Activated T-cell treated with anti-CD3 and anti-CD28 coated beads, Interleukin-2, amount 50 U/mL, for 24 hours (primary cell): ENCODE results near the gene CALN1.
"Not testable (repeated sequence)": the region's sequence is repeated elsewhere in the genome, so short reads cannot be mapped to it uniquely, and the experiment has no call there.

Experiments used
- DNase-seq: peaks from one replicate; pipeline ENCODE4 v3.0.0-alpha.2; 2020
- H3K27ac Mint-ChIP-seq: 2 replicates; pipeline ENCODE4 v1.8.0; 2020; ENCODE audit warnings: mild to moderate bottlenecking, mixed read lengths
- H3K27me3 Mint-ChIP-seq: 2 replicates; pipeline ENCODE4 v1.8.0; 2020; ENCODE audit warnings: mixed read lengths
- H3K36me3 Mint-ChIP-seq: 2 replicates; pipeline ENCODE4 v1.8.0; 2020; ENCODE audit warnings: low read depth, mixed read lengths
- H3K4me1 Mint-ChIP-seq: 2 replicates; pipeline ENCODE4 v1.8.0; 2020; ENCODE audit warnings: low read depth, mixed read lengths
- H3K4me3 Mint-ChIP-seq: 2 replicates; pipeline ENCODE4 v1.8.0; 2020; ENCODE audit warnings: mild to moderate bottlenecking, moderate library complexity, mixed read lengths
- H3K9me3 Mint-ChIP-seq: 2 replicates; pipeline ENCODE4 v1.8.0; 2020; ENCODE audit warnings: mixed read lengths

The CALN1 gene

DNA sequence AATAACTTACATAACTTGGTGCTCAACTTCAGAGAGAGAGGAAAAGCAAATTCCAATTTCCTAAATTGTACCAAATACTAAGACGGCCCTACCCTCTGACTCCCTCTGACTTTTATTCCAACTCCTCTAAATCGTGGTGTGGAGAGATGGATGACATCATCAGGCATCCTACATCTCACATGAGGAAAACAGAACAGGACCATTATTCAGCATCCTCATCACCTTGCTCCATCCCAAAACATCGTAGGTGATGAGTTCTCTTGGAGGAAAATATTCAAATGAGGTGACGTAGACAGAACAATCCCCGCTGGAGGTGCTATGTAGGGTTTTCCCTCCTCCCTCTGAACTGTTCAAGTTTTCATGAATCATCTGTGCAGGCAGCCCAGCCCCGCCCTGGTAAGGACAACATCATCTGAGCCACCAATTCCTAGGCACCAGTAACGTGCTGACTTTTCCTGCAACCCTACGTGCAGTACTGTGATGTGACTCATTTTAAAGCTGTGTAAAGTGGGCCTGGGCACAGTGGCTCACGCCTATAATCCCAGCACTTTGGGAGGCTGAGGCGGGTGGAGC lies 167.2 kb downstream of the CALN1 start:
- Mint-ChIP-seq H3K27ac (no peak overlapping the region), H3K36me3 (no peaks in the 10 kb centered on the region), H3K4me3 (no peak overlapping the region), H3K27me3 (no peaks in the 10 kb centered on the region), H3K9me3 (peaks cover 13% of the 10 kb centered on the region), H3K4me1 (no peaks in the 10 kb centered on the region)
- DNase-seq: no peak

DNA sequence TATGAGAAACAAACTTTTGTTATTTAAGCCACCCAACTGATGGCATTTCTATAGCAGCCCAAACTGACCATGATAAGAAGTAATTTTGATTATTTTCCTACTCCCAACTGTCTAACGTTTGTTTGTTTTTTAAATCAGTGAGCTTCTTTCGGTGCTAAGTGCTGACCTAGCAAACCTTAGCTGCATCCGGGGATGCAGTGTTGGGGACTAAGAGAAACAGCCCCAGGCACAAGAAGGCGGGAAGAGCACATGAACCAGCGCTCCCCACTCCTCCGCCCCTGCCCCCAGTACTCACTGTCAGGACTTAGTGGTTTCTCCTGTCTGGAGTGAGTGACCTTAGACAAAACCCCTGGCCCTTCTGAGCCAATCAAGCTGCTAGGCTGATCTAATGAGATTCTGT lies 168.8 kb downstream of the CALN1 start:
- H3K4me1 Mint-ChIP-seq: no peaks in the 10 kb centered on the region
- peaks cover 3% of the 10 kb centered on the region for H3K9me3 Mint-ChIP-seq
- H3K36me3 Mint-ChIP-seq: no peaks in the 10 kb centered on the region
- DNase-seq: no peak
- no peak overlapping the region for H3K4me3 Mint-ChIP-seq
- no peaks in the 10 kb centered on the region for H3K27me3 Mint-ChIP-seq
- no peak overlapping the region for H3K27ac Mint-ChIP-seq

GRCh38 chr7:72235351-72235750 lies 176.8 kb downstream of the CALN1 start:
- Mint-ChIP-seq H3K4me1 (no peaks in the 10 kb centered on the region), H3K27me3 (no peaks in the 10 kb centered on the region), H3K9me3 (peaks cover 8% of the 10 kb centered on the region), H3K36me3 (no peaks in the 10 kb centered on the region), H3K27ac (no peak overlapping the region), H3K4me3 (no peak overlapping the region)
- no peak for DNase-seq

- H3K27ac Mint-ChIP-seq: no peak overlapping the region
These were observed 178.1 kb downstream of the CALN1 start for GRCh38 chr7:72234086-72234485.

GRCh38 chr7:72230281-72230680 lies 181.9 kb downstream of the CALN1 start:
- Mint-ChIP-seq H3K4me3 (no peak overlapping the region), H3K36me3 (no peaks in the 10 kb centered on the region), H3K27me3 (no peaks in the 10 kb centered on the region), H3K9me3 (peaks cover 14% of the 10 kb centered on the region), H3K4me1 (no peaks in the 10 kb centered on the region), H3K27ac (no peak overlapping the region)
- DNase-seq: no peak

More at GRCh38 chr7:72234086-72234485, 178.1 kb downstream of the CALN1 start:
- no peak for DNase-seq
- H3K4me3 Mint-ChIP-seq: no peak overlapping the region
- no peaks in the 10 kb centered on the region for H3K4me1 Mint-ChIP-seq
- H3K36me3 Mint-ChIP-seq: no peaks in the 10 kb centered on the region
- peaks cover 13% of the 10 kb centered on the region for H3K9me3 Mint-ChIP-seq
- no peaks in the 10 kb centered on the region for H3K27me3 Mint-ChIP-seq

DNA sequence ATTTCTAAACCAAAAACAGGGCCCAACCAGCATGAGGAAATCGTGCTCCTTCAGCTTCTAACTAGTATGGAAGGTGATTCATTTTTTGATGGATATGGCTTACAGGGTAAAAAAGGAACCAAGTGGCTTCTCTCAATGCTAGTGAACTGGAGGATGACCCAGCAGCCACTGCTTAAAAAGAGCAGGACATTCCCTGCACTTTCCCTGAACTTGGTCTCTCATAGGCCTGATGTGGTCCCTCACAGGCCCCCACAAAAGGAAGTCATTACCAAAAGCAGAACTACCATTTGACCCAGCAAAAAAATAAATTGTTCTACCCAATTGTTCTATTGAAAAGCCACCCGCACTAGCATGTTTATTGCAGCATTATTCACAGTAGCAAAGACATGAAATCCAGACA lies 188.8 kb downstream of the CALN1 start:
- H3K27ac Mint-ChIP-seq: no peak overlapping the region
- DNase-seq: no peak
- H3K27me3 Mint-ChIP-seq: no peaks in the 10 kb centered on the region
- H3K36me3 Mint-ChIP-seq: no peaks in the 10 kb centered on the region
- no peak overlapping the region for H3K4me3 Mint-ChIP-seq
- H3K4me1 Mint-ChIP-seq: no peaks in the 10 kb centered on the region
- peaks cover 12% of the 10 kb centered on the region for H3K9me3 Mint-ChIP-seq

DNA sequence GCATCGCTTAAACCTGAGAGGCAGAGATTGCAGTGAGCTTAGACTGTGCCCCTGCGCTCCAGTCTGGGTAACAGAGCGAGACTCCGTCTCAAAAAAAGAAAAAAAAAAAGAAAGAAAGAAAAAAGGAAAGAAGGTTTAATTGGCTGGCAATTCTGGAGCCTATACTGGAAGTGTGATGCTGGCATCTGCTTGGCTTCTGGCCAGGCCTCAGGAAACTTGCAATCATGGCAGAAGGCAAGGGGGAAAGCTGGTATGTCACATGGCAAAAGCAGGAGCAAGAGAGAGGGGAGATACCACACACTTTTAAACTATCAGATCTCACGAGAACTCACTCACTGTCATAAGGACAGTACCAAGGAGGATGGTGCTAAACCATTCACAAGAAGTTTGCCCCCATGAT lies 190.0 kb downstream of the CALN1 start:
- Mint-ChIP-seq H3K36me3 (no peaks in the 10 kb centered on the region), H3K27me3 (no peaks in the 10 kb centered on the region), H3K4me3 (no peak overlapping the region), H3K9me3 (peaks cover 12% of the 10 kb centered on the region), H3K27ac (no peak overlapping the region), H3K4me1 (no peaks in the 10 kb centered on the region)
- DNase-seq: no peak

DNA sequence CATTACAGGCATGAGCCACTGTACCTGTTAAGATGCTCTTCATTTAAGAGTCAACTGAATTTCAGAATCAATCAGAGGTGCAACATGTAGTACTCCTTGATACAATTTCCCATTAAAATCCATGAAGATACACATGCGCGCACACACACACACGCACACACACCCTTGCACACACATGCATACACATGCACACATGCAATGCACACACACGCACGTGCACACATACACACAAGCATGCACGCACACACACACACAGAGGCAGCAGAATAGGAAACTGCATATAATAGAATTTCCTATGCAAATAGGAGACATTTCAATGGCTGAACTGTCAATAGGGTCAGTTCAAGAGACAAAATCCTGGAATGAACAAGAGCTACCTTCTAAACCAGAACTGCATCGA lies 192.6 kb downstream of the CALN1 start:
- Mint-ChIP-seq H3K4me1 (no peaks in the 10 kb centered on the region), H3K4me3 (no peak overlapping the region), H3K27ac (no peak overlapping the region), H3K36me3 (no peaks in the 10 kb centered on the region), H3K9me3 (peaks cover 10% of the 10 kb centered on the region), H3K27me3 (no peaks in the 10 kb centered on the region)
- no peak for DNase-seq

- Mint-ChIP-seq H3K36me3 (no peaks in the 10 kb centered on the region), H3K27ac (no peak overlapping the region), H3K9me3 (peaks cover 6% of the 10 kb centered on the region), H3K27me3 (no peaks in the 10 kb centered on the region), H3K4me1 (no peaks in the 10 kb centered on the region), H3K4me3 (no peak overlapping the region)
- no peak for DNase-seq
These were observed 195.0 kb downstream of the CALN1 start for GRCh38 chr7:72217151-72217550.

DNA sequence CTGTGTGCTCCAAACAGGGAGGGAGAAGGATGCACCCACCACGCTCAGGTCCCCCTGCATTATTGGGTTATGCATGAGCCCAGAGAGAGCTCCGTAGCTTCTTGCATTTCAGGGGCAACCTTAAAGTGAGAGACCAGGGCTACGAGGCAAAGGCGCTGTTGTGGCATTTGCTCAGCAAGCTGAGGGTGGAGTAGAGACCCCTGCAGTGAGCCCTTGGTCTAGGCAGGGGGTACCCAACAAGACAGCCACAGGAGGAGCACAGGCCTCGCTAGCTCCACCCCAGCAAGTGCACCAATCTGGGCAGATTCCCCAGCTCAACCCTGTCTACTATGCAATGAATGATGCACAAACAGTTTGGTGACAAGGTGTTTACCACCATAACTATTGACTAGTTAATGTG lies 198.4 kb downstream of the CALN1 start:
- no peak overlapping the region for H3K27ac Mint-ChIP-seq
- no peak overlapping the region for H3K4me3 Mint-ChIP-seq
- DNase-seq: no peak
- no peaks in the 10 kb centered on the region for H3K4me1 Mint-ChIP-seq
- no peaks in the 10 kb centered on the region for H3K27me3 Mint-ChIP-seq
- peaks cover 4% of the 10 kb centered on the region for H3K9me3 Mint-ChIP-seq
- H3K36me3 Mint-ChIP-seq: no peaks in the 10 kb centered on the region

- DNase-seq: no peak
- Mint-ChIP-seq H3K27ac (no peak overlapping the region), H3K27me3 (no peaks in the 10 kb centered on the region), H3K36me3 (no peaks in the 10 kb centered on the region), H3K4me1 (no peaks in the 10 kb centered on the region), H3K4me3 (no peak overlapping the region), H3K9me3 (peaks cover 4% of the 10 kb centered on the region)
These were observed 199.1 kb downstream of the CALN1 start for GRCh38 chr7:72213081-72213480.

DNA sequence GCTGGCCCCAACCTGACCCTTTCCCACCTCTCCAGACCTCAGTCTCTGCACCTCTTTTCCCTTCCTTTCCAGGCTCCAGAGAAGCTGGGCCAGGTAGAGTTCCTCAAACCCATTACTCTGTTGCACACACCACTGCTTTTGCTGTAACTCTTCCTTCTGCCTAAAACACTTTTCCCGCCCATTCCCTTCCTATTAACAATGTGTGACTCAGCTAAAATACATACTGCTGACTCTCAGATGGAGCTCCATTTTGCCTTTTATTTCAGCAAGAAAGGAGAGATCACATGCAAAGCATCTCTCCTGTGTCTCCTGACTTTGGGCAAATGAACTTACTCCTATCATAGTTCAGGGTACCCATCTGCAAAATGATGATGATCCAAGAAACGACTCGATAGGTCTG lies 201.0 kb downstream of the CALN1 start:
- no peaks in the 10 kb centered on the region for H3K36me3 Mint-ChIP-seq
- no peaks in the 10 kb centered on the region for H3K4me1 Mint-ChIP-seq
- no peak overlapping the region for H3K4me3 Mint-ChIP-seq
- no peak for DNase-seq
- H3K9me3 Mint-ChIP-seq: peaks cover 4% of the 10 kb centered on the region
- H3K27ac Mint-ChIP-seq: no peak overlapping the region
- H3K27me3 Mint-ChIP-seq: no peaks in the 10 kb centered on the region

- not testable (repeated sequence) for H3K4me3 Mint-ChIP-seq, H3K4me1 Mint-ChIP-seq, H3K36me3 Mint-ChIP-seq, H3K27ac Mint-ChIP-seq, H3K27me3 Mint-ChIP-seq, H3K9me3 Mint-ChIP-seq, DNase-seq
These were observed 203.1 kb downstream of the CALN1 start for GRCh38 chr7:72209006-72209405.

DNA sequence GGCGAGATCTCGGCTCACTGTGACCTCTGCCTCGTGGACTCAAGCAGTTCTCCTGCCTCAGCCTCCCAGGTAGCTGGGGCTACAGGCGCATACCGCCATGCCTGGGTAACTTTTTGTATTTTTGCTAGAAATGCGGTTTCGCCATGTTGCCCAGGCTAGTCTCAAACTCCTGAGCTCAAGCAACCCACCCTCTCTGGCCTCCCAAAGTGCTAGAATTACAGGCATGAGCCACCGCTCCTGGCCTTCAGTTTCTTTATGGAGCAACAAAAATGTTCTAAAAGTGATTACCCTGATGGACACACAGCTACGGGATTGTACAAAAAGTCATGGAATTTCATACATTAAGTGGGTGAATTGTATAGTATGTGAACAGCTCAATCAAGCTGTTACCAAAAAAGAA lies 216.0 kb downstream of the CALN1 start:
- Mint-ChIP-seq H3K27me3 (no peaks in the 10 kb centered on the region), H3K27ac (no peak overlapping the region), H3K36me3 (no peaks in the 10 kb centered on the region), H3K9me3 (peaks cover 3% of the 10 kb centered on the region), H3K4me3 (no peak overlapping the region), H3K4me1 (no peaks in the 10 kb centered on the region)
- DNase-seq: no peak

DNA sequence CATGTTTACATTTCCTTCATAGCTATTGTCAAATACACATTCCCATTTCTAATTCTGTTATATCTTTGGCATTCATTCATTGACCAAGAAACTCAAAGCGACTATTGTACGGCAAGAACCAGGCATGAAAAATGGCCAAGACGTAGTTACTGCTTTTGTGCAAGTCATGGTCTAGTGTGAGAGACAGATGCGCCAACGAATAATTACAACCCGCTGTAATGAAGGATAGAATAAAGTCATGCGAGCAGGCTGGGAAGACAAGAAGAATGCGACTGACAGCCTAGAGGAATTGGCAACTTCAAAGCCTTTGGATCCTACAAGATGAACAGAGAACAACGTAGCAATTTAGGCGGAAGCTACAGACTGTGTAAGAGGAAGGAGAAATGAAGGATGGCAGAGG lies 221.2 kb downstream of the CALN1 start:
- Mint-ChIP-seq H3K9me3 (peaks cover 3% of the 10 kb centered on the region), H3K4me3 (no peak overlapping the region), H3K36me3 (no peaks in the 10 kb centered on the region)

GRCh38 chr7:72190146-72190545 lies 222.0 kb downstream of the CALN1 start:
- no peak overlapping the region for H3K4me3 Mint-ChIP-seq
- DNase-seq: no peak
- no peaks in the 10 kb centered on the region for H3K27me3 Mint-ChIP-seq
- no peaks in the 10 kb centered on the region for H3K4me1 Mint-ChIP-seq
- H3K36me3 Mint-ChIP-seq: no peaks in the 10 kb centered on the region
- no peak overlapping the region for H3K27ac Mint-ChIP-seq
- peaks cover 3% of the 10 kb centered on the region for H3K9me3 Mint-ChIP-seq

More for the DNA sequence above, 221.2 kb downstream of the CALN1 start:
- Mint-ChIP-seq H3K27ac (no peak overlapping the region), H3K27me3 (no peaks in the 10 kb centered on the region), H3K4me1 (no peaks in the 10 kb centered on the region)
- no peak for DNase-seq
